NCI-H2196 (cell line): Measurements from ENCODE around the gene OR8H2.
"Not testable (repeated sequence)": the region's sequence is repeated elsewhere in the genome, so short reads cannot be mapped to it uniquely, and the experiment has no call there.

Source experiments
- DNase-seq: peaks from one replicate; lab custom pipeline; 2025; ENCODE audit not compliant: unreplicated experiment; lab: John Stamatoyannopoulos, UW

Gene OR8H2, protein sequence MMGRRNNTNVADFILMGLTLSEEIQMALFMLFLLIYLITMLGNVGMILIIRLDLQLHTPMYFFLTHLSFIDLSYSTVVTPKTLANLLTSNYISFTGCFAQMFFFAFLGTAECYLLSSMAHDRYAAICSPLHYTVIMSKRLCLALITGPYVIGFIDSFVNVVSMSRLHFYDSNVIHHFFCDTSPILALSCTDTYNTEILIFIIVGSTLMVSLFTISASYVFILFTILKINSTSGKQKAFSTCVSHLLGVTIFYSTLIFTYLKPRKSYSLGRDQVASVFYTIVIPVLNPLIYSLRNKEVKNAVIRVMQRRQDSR

DNA sequence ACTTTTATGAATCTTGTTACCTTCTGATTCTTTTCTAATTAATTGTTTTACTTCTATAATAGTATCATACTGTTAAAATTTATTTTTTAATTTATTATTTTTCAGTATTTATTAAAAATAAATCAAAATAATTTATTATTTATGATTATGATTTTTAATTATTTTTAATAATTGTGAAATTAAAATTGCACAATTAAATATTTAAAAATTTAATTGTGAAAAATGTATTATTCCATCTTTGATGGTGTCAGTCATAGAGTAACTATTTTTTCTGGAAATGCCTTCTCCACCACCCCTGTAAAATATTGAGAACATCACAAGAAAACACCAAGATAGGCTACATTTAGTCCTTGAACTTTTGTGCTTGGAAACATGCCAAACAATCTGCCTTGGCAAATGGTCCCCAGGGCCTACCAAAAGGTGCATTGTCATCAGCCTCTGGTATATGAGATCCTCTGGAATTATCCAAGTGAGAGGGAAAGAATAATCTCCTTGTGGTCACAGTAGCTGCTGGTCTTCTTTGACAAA lies at the start of gene OR8H2:
Gene OR8H2, plus strand, starts transcription at position 478 of the 528 bp plus-strand sequence. CDS start 1,356 bp downstream, outside the sequence.
- no peak for DNase-seq

DNA sequence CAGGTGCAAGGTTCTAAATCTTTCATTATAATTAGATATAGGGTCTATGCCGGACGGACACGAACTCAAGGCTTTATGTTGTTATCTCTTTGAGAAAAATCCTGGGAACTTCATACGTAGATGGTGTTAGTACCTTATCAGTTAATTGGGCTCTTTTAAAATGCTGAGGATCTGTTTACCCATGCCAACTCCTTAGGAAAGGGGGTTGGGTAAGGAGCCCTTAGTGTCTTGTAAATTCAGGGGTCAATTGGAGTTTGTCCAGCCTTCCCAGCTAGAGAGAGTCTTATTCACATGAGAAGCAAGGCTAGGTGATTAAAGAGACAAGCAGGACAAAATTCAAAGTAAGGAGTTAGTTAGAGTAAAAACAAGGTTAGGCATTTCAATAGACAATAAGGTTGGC lies 47.1 kb upstream of the OR8H2 start:
- not testable (repeated sequence) for DNase-seq

GRCh38 chr11:56057661-56058237 lies 45.7 kb upstream of the OR8H2 start:
- DNase-seq: not testable (repeated sequence)

GRCh38 chr11:56058260-56058780 lies 45.2 kb upstream of the OR8H2 start:
- not testable (repeated sequence) for DNase-seq

- DNase-seq: no peak
These were observed 36.5 kb upstream of the OR8H2 start for GRCh38 chr11:56066980-56067379.

- no peak for DNase-seq
These were observed 13.8 kb upstream of the OR8H2 start for GRCh38 chr11:56089697-56090096.

DNA sequence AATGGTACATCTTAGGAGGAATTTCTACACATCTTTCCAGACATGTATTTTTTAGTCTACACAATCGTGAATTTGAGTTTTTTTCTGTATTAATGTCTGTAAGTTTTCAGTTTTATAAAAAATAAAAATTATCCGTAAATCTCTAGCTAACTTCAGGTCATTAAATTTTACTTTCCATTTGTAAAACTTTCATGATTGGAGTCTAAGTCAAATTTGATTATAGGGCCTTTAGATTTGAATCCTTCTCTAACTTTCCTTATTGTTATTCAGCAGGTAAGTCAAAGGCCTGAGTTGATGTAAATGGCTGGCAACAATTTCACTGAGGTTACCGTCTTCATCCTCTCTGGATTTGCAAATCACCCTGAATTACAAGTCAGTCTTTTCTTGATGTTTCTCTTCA lies 10.5 kb upstream of the OR8H2 start, which contains the start of gene OR8I2:
Gene OR8I2, plus strand, starts transcription at position 301 of the 400 bp plus-strand sequence. Its CDS starts 0 bp downstream, at position 301.
- DNase-seq: no peak

DNA sequence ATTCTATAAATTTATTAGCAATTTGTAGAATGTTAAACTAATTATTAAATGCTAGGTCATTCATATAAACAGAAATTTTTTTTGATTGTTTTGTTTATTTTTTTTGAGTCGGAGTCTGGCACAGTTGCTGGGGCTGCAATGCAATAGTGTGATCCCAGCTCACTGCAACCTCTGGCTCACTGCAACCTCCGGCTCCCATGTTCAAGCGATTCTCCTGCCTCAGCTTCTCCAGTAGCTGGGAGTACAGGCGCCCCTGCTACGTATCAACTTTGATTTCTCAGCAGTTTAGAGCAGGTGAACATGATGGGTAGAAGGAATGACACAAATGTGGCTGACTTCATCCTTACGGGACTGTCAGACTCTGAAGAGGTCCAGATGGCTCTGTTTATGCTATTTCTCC lies 18.6 kb downstream of the OR8H2 start, which contains the start of gene OR8H3:
Gene OR8H3, plus strand, starts transcription at position 301 of the 400 bp plus-strand sequence. Its CDS starts 0 bp downstream, at position 301.
- no peak for DNase-seq

DNA sequence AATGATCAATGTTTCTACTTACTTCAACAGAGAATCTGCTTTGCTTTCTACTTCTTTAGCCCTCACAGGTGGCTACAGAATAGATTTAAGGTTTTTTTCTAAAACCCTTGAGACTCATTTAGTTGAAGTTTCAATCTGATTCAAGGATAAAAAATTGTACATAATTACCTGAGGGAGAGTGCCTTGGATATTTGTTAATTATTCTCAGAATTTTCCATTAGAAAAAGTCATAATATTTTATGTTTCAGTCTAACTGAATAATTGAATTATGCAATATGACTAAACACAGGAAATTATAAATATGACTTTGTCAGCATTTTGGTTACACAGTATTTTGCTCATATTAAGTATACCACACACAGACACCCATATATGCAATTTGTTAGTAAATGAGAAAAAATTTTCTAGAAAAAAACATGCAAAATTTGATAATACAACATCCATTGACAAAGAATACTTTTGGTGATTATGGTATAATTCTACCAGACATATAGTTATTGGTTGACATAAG lies 36.7 kb downstream of the OR8H2 start, which contains the start of gene OR8J3:
Gene OR8J3, minus strand, starts transcription at position 51 of the 511 bp plus-strand sequence. CDS start 2,483 bp downstream, outside the sequence.
- no peak for DNase-seq

- DNase-seq: not testable (repeated sequence)
These were observed 40.2 kb downstream of the OR8H2 start for GRCh38 chr11:56143681-56144080.

GRCh38 chr11:56151376-56151775 lies 47.9 kb downstream of the OR8H2 start:
- DNase-seq: no peak

DNA sequence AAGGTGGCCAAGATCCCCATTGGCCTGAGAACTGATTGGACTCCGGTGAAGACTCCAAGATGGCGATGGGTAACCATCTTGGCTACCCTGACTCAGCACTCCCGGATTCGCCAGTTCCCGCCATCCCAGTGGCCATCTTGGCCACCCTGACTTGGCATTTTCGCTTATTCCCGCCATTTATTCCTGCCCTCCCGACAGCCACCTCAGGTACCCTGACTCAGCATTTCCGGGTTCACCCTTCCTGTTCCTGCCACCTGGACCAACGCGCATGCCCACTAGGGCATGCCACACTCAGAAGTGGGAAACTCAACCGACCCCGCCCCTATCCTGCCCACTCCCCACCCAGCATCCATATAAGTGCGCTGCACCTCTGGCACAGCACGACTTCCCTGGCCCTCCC lies 48.8 kb downstream of the OR8H2 start:
- DNase-seq: no peak
